Esophagus muscularis mucosa (tissue), 4 donors: ENCODE data around the gene EEA1. TPM values are rescaled to one million over a fixed set of nuclear protein-coding genes. Genes with fewer than 3 reads are reported as not detected.
A peak's percentile ranks its signal among the peaks of the same experiment; 100 is the strongest.

ENCODE experiments used
- DNase-seq: peaks from one replicate; pipeline ENCODE4 v3.0.0-alpha.2; 2017; ENCODE audit errors: extremely low spot score
- H3K27ac ChIP-seq, 4 donors: fragments of 200-600 bp; sonication (generic); replicated peaks in 1 of 4; 1 replicate in 3 of 4; 2 replicates in 1 of 4; pipeline ENCODE4 v1.5.1; 2016 to 2019; ENCODE audit warnings: mild to moderate bottlenecking in 1 of 4
- H3K27me3 ChIP-seq, 4 donors: fragments of 200-600 bp; sonication (generic); one replicate each; pipeline versions ENCODE4 v1.5.1 to v1.6.0; 2016 to 2019
- H3K36me3 ChIP-seq, 4 donors: fragments of 200-600 bp; sonication (generic); one replicate each; pipeline ENCODE4 v1.5.1; 2016 to 2019
- H3K4me1 ChIP-seq, 4 donors: fragments of 200-600 bp; sonication (generic); one replicate each; pipeline ENCODE4 v1.5.1; 2016 to 2019
- H3K4me3 ChIP-seq, 4 donors: fragments of 200-600 bp; sonication (generic); 1 replicate in 2 of 4; 2 replicates in 2 of 4; pipeline ENCODE4 v1.5.1; 2016 to 2019; ENCODE audit warnings: mild to moderate bottlenecking in 4 of 4, moderate library complexity in 1 of 4
- H3K9me3 ChIP-seq, 4 donors: fragments of 200-600 bp; sonication (generic); 1 replicate in 3 of 4; 2 replicates in 1 of 4; pipeline ENCODE4 v1.5.1; 2016 to 2019
- EP300 ChIP-seq: sonication (generic); formaldehyde crosslinking; IDR thresholded peaks from one replicate; pipeline ENCODE4 v1.6.1; 2017; ENCODE audit warnings: antibody characterized with exemption
- POLR2A ChIP-seq: fragments of 450-650 bp; IDR thresholded peaks from one replicate; pipeline ENCODE4 v1.6.1; 2017; ENCODE audit warnings: antibody characterized with exemption, moderate library complexity, mild to moderate bottlenecking, low read depth
- POLR2AphosphoS5 ChIP-seq, 2 donors: sonication (generic); formaldehyde crosslinking; IDR thresholded peaks; one replicate each; pipeline ENCODE4 v1.6.1; 2017; ENCODE audit warnings: antibody characterized with exemption in 2 of 2
- WGBS: methylation state at CpG from one replicate; pipeline ENCODE4 v1.1.5; 2018; 5-methylcytosine and 5-hydroxymethylcytosine counted together
- intact Hi-C: fragments of 100-400 bp; cut with DNase I; formaldehyde crosslinking; loops from one replicate; pipeline ENCODE4 v1.15.1; 2023
- total RNA-seq, 4 donors: library from RNA; depleted of rRNA; stranded (reverse); fragments of >200 nt; gene quantifications; one replicate each; pipeline versions ENCODE4 v1.1.0 to v1.2.1, GENCODE V29; 2016
- TF ChIP-seq, protein P1 (sequence below), 3 experiments: fragments of 200-600 bp in 2 of 3; fragments of 450-650 bp in 1 of 3; sonication (generic) in 2 of 3; IDR thresholded peaks; one replicate each; pipeline ENCODE4 v1.5.1; 2017 to 2019; ENCODE audit warnings: antibody characterized with exemption in 3 of 3, mild to moderate bottlenecking in 2 of 3, moderate library complexity in 1 of 3

EEA1 gene
- total RNA-seq, 4 donors from 2014 or later: 15.7 to 31.1 (median 24.1) TPM

DNA sequence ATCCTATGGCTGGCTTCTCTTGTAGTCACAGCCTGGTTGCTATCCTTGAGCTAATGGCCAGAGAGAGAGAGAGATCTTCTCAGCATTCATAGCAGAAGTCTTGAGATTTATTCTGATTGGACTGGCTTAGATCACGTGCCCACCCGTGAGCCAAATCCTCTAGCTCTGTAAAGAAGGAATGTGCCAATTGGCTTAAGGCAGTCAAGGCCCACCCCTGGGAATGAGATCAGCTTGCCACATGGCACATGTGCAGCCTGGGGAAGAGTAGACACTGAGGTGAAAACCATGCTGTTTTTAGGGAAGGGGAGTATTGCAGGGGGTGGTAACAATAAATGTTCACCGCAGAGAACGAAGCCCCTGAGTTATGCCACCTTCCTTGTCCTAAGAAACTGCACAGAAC, 190.0 kb downstream of the EEA1 start:
- TF ChIP-seq, protein P1, sequence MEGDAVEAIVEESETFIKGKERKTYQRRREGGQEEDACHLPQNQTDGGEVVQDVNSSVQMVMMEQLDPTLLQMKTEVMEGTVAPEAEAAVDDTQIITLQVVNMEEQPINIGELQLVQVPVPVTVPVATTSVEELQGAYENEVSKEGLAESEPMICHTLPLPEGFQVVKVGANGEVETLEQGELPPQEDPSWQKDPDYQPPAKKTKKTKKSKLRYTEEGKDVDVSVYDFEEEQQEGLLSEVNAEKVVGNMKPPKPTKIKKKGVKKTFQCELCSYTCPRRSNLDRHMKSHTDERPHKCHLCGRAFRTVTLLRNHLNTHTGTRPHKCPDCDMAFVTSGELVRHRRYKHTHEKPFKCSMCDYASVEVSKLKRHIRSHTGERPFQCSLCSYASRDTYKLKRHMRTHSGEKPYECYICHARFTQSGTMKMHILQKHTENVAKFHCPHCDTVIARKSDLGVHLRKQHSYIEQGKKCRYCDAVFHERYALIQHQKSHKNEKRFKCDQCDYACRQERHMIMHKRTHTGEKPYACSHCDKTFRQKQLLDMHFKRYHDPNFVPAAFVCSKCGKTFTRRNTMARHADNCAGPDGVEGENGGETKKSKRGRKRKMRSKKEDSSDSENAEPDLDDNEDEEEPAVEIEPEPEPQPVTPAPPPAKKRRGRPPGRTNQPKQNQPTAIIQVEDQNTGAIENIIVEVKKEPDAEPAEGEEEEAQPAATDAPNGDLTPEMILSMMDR (IDR thresholded peaks at IDR 0.05): no peak
- no peak for TF ChIP-seq POLR2A
- TF ChIP-seq EP300: no peak
- TF ChIP-seq POLR2AphosphoS5 (IDR thresholded peaks at IDR 0.05): no peak
- Histone ChIP-seq H3K9me3 (no peaks in the 10 kb centered on the region), H3K4me3 (no peak overlapping the region), H3K4me1 (peaks cover 8 to 18% (median 15%) of the 10 kb centered on the region in 4 donors), H3K36me3 (no peaks in the 10 kb centered on the region), H3K27ac (no peak overlapping the region), H3K27me3 (no peaks in the 10 kb centered on the region)
- 80% methylated on average over 4 of the region's 4 CpGs for WGBS
- no peak for DNase-seq
- intact Hi-C loops: no loop called here

DNA sequence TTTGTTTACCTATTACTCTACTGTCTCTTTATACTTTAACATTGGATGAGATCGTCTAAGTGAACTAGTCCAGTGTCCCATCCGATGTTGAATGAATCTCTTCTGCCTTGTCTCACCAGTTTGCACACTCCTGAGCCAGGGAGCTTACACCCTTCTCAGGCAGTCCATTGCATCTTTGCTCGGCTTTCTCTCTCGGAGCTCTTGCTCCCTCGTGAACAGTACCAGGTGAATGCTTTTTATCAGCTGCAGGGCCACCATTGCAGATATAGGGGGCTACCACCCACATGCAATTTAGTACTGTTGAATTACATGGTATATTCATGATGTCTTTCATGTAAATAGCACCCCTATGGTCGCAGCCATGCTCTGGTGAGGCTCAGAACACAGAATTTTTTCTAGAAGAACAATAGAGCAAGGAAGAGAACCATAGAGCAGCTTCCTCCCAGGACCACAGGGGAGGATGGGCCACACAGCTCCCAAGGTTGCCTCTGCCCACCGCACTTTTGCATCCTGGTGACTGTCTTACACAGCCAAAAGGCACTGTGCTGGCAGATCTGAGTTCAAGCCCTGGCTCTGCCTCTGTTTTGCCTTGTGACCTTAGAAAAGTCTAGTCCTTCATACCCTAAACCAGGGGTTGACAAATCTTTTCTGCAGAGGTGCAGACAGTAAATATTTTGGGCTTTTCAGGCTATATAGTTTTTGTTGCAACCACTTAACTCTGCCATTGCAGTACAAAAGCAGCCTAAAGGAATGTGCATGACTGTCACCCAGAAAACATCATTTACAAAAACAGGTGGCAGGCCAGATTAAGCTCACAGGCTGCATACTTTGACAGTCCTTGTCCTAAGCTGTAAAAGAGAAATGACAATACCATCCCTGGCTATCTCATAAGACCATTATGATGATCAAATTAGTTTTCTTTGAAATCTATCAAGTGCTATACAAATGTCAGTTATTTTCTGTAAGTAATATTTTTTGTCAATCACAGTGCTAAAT, 190.9 kb downstream of the EEA1 start:
- no peak overlapping the region for H3K27ac ChIP-seq
- 89% methylated on average over 7 of the region's 7 CpGs for WGBS
- TF ChIP-seq, protein P1 (IDR thresholded peaks at IDR 0.05): no peak
- H3K27me3 ChIP-seq: no peaks in the 10 kb centered on the region
- H3K4me3 ChIP-seq: no peak overlapping the region
- intact Hi-C loops: no loop called here
- DNase-seq: peak; percentile 34
- H3K4me1 ChIP-seq: peaks cover 8 to 18% (median 15%) of the 10 kb centered on the region in 4 donors
- H3K9me3 ChIP-seq: no peaks in the 10 kb centered on the region
- H3K36me3 ChIP-seq: no peaks in the 10 kb centered on the region

DNA sequence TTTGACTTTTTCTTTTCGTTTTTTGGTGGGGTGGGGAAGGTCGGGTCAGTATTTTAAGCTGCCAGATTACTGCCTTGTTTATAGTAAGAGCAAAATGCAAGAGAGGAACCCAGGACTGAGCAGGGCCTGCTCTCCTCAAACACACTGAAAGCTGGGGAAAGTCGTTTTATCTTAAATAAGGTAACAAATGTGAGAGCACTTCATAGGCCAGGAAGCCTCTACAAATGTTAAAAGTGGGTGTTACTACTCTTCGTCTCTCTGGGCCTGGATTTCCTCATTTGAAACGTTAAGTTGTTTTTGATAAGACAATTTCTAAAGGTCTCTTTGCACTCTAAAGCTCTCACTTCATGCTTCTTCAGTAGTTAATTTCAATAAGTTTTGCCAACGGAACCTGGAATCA, 192.5 kb downstream of the EEA1 start:
- WGBS: 72% methylated on average over 6 of the region's 6 CpGs
- no peaks in the 10 kb centered on the region for H3K9me3 ChIP-seq

DNA sequence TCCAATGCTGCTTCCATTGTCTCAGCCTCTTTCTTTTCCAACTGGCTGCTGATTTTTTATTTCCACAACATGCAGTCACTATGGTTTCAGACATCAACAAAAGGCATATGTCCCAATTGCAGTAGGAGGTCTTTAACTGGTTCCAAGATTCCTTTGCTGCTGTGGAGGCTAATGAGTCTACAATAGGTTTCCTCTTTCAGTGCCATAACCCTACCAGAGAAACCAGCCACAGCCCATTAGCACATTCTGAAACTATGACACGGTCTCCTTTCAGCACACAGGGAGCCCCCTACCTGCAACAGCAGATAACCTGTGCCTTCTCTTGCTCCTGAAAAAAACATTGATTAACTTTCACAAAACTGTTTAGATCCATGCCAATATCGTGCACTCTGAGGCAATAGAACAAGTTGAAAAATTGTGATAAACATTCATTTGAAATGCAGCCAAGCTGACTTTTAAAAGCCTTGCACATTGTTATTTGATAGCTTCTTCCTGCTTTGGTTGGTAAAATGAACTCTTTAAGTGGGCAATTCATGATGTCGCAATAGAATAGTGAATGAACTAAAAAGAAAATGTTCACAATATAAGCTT, 193.9 kb downstream of the EEA1 start:
- H3K27ac ChIP-seq: no peak overlapping the region
- 41% methylated on average over 3 of the region's 3 CpGs for WGBS
- intact Hi-C loops: no loop called here
- peak; percentile 60 for DNase-seq
- TF ChIP-seq, protein P1 (IDR thresholded peaks at IDR 0.05): no peak
- peak; percentile 30 to 34 for TF ChIP-seq POLR2AphosphoS5 (IDR thresholded peaks at IDR 0.05)
- TF ChIP-seq EP300: no peak
- H3K27me3 ChIP-seq: no peaks in the 10 kb centered on the region
- H3K4me3 ChIP-seq: no peak overlapping the region
- no peaks in the 10 kb centered on the region for H3K9me3 ChIP-seq
- H3K4me1 ChIP-seq: peaks cover 8 to 21% (median 15%) of the 10 kb centered on the region in 4 donors
- H3K36me3 ChIP-seq: no peaks in the 10 kb centered on the region

More for the DNA sequence above, 192.5 kb downstream of the EEA1 start:
- no peaks in the 10 kb centered on the region for H3K27me3 ChIP-seq
- H3K36me3 ChIP-seq: no peaks in the 10 kb centered on the region
- TF ChIP-seq, protein P1 (IDR thresholded peaks at IDR 0.05): no peak
- TF ChIP-seq POLR2AphosphoS5 (IDR thresholded peaks at IDR 0.05) (no peak), POLR2A (no peak), EP300 (no peak)
- no peak overlapping the region for H3K27ac ChIP-seq
- H3K4me3 ChIP-seq: no peak overlapping the region
- H3K4me1 ChIP-seq: peaks cover 8 to 21% (median 15%) of the 10 kb centered on the region in 4 donors
- DNase-seq: peak; percentile 14
- intact Hi-C loops: no loop called here
